Heart right ventricle (tissue), 16 donors: ENCODE results near the gene DCAF4. TPM values are rescaled to one million over a fixed set of nuclear protein-coding genes. Genes with fewer than 3 reads are reported as not detected.

Source experiments
- ATAC-seq, 8 donors: fragments of 200-7000 bp; cut with Tn5 transposase; one replicate each; pipeline ENCODE4 v1.9.1; 2020; ENCODE audit warnings: mild to moderate bottlenecking in 8 of 8, moderate library complexity in 8 of 8, moderate number of reproducible peaks in 1 of 8
- DNase-seq, 2 donors: peaks; one replicate each; pipeline ENCODE4 v3.0.0-alpha.2; 2020
- H3K27ac ChIP-seq, 10 donors: fragments of 200-600 bp; sonication (generic) in 2 of 10; one replicate each; pipeline versions ENCODE4 v1.5.0 to v1.8.0; 2020 to 2022; ENCODE audit warnings: mild to moderate bottlenecking in 3 of 10
- H3K27me3 ChIP-seq, 7 donors: fragments of 200-600 bp; one replicate each; pipeline ENCODE4 v1.8.0; 2021 to 2022; ENCODE audit warnings: mild to moderate bottlenecking in 2 of 7
- H3K36me3 ChIP-seq, 9 donors: fragments of 200-600 bp; sonication (generic) in 1 of 9; one replicate each; pipeline versions ENCODE4 v1.5.0 to v1.8.0; 2020 to 2022; ENCODE audit warnings: mild to moderate bottlenecking in 2 of 9
- H3K4me1 ChIP-seq, 9 donors: fragments of 200-600 bp; sonication (generic) in 1 of 9; one replicate each; pipeline versions ENCODE4 v1.5.0 to v1.8.0; 2020 to 2022; ENCODE audit warnings: mild to moderate bottlenecking in 4 of 9
- H3K4me3 ChIP-seq, 10 donors: fragments of 200-600 bp; sonication (generic) in 2 of 10; one replicate each; pipeline versions ENCODE4 v1.5.0 to v1.8.0; 2020 to 2022; ENCODE audit warnings: mild to moderate bottlenecking in 7 of 10, moderate library complexity in 2 of 10
- H3K9me3 ChIP-seq, 11 donors: fragments of 200-600 bp in 10 of 11; sonication (generic) in 2 of 11; one replicate each; pipeline versions ENCODE4 v1.5.0 to v1.8.0; 2013 to 2022; ENCODE audit warnings: mild to moderate bottlenecking in 2 of 11, control low read depth in 1 of 11, moderate library complexity in 1 of 11
- CTCF ChIP-seq, 9 donors: fragments of 200-600 bp; sonication (generic) in 2 of 9; IDR thresholded peaks; one replicate each; pipeline versions ENCODE4 v1.5.0 to v1.8.0; 2021 to 2022; ENCODE audit warnings: antibody characterized with exemption in 9 of 9, mild to moderate bottlenecking in 5 of 9, moderate library complexity in 1 of 9
- WGBS, 2 donors: extraction: QIAGEN DNeasy Blood & Tissue Kit; methylation state at CpG; one replicate each; pipeline ENCODE4 v1.1.7; 2013; ENCODE audit warnings: inconsistent platforms in 1 of 2; 5-methylcytosine and 5-hydroxymethylcytosine counted together
- intact Hi-C, 10 donors: fragments of 100-400 bp; cut with DNase I; formaldehyde crosslinking; loops; one replicate each; pipeline versions ENCODE4 v1.11.1 to v1.14.2; 2022
- polyA plus RNA-seq, 2 donors: library from polyadenylated mRNA; stranded (reverse); fragments of 200-250 nt; gene quantifications; one replicate each; pipeline ENCODE4 v1.2.3, GENCODE V29; 2013
- total RNA-seq, 10 donors: library from RNA; stranded (reverse); fragmentation: NEBNext Ultra II Directional in 3 of 10; extraction: Animal tissue kit (Norgen Biotek cat#: 25700) in 3 of 10; gene quantifications; one replicate each; pipeline versions ENCODE4 v1.2.1 to v1.2.4, GENCODE V29; 2021 to 2023
- donor health status: Arrhythmogenic right ventricular cardiomyopathy.
- donor health status: ischemic (EF 13 %, LVEDD 7.1; RV severe dilation, severe dysfunction).
- donor health status: healthy with polysubstance abuse.
- donor health status: DM: no; HTN: yes; CAD: no.
- donor health status: DM: no; HTN: no; CAD: no.
- donor health status: ischemic (EF 25% LVEDD 6.9; RV normal size, moderate dysfunction).
- donor health status: ischemic (EF 25% LVEDD 5.7; RV mildly dilated, moderate dysfunction).
- donor health status: healthy.
- donor health status: DM: yes; HTN: yes; CAD: no.
- donor health status: Ischemic cardiomyopathy.
- donor health status: ischemic (EF 35%, LVEDD 5.7; RV mildly dilated, moderate dysfunction).
- donor health status: nonischemic (EF 11% LVEDD 7.7; RV severe dilation, severe dysfunction).
- donor health status: DM: yes; HTN: yes; CAD: no.
- donor health status: PGD.
- donor health status: ischemic (EF 29% LVEDD 5.4; RV normal size, mild dysfunction).
- donor health status: nonischemic (EF 23%, LVEDD 6.1; RV moderate dilation, normal function).

DCAF4 gene
- total and polyA plus RNA-seq, 12 donors, result 2.2 to 8.9 (median 6.4) TPM

- DNase-seq (no peak), ATAC-seq (no peak)
- H3K27ac ChIP-seq, result no peak overlapping the region
- intact Hi-C loops, result loop anchor here in 8 of 10 donors (2.0 to 10.0 kb wide), 4 partner anchors 428 to 433 kb away; no protein-coding TSS in a partner anchor
- peaks cover 0 to 77% (median 16%) of the 10 kb centered on the region in 9 donors for H3K36me3 ChIP-seq
- H3K9me3 ChIP-seq, result no peaks in the 10 kb centered on the region
- H3K4me1 ChIP-seq, result no peaks in the 10 kb centered on the region
- H3K27me3 ChIP-seq, result no peaks in the 10 kb centered on the region
- WGBS, 2 donors, result 95 to 97% methylated on average over 13 of the region's 13 CpGs
- TF ChIP-seq CTCF (IDR thresholded peaks at IDR 0.05), result no peak
- H3K4me3 ChIP-seq, result no peak overlapping the region
Observed at GRCh38 chr14:72945356-72946027, 19.2 kb downstream of the DCAF4 start.

GRCh38 chr14:72946491-72946890 lies 20.2 kb downstream of the DCAF4 start:
- Histone ChIP-seq H3K27me3 (no peaks in the 10 kb centered on the region), H3K36me3 (peaks cover 0 to 76% (median 16%) of the 10 kb centered on the region in 9 donors), H3K27ac (no peak overlapping the region), H3K4me3 (no peak overlapping the region), H3K9me3 (no peaks in the 10 kb centered on the region), H3K4me1 (no peaks in the 10 kb centered on the region)
- intact Hi-C loops, result loop anchor here in 8 of 10 donors (2.0 to 10.0 kb wide), 4 partner anchors 429 to 434 kb away; no protein-coding TSS in a partner anchor
- DNase-seq (no peak), ATAC-seq (no peak)
- no peak for TF ChIP-seq CTCF (IDR thresholded peaks at IDR 0.05)
- WGBS, 2 donors, result 94 to 97% methylated on average over 8 of the region's 8 CpGs

- H3K4me3 ChIP-seq, result no peak overlapping the region
- intact Hi-C loops, result loop anchor here in 9 of 10 donors (2.0 to 10.0 kb wide), 4 partner anchors 430 to 435 kb away; no protein-coding TSS in a partner anchor
- H3K9me3 ChIP-seq, result no peaks in the 10 kb centered on the region
- H3K4me1 ChIP-seq, result no peaks in the 10 kb centered on the region
- peaks cover 0 to 75% (median 7%) of the 10 kb centered on the region in 9 donors for H3K36me3 ChIP-seq
- WGBS, 2 donors, result 92 to 95% methylated on average over 9 of the region's 9 CpGs
- H3K27ac ChIP-seq, result no peak overlapping the region
- DNase-seq, result no peak
- no peak for TF ChIP-seq CTCF (IDR thresholded peaks at IDR 0.05)
- ATAC-seq, result no peak
- H3K27me3 ChIP-seq, result no peaks in the 10 kb centered on the region
Observed at GRCh38 chr14:72947366-72948160, 21.3 kb downstream of the DCAF4 start.

GRCh38 chr14:72948481-72949138 lies 22.3 kb downstream of the DCAF4 start:
- peak in 3 of 8 donors; percentile 53 to 60 (median 53) for ATAC-seq
- Histone ChIP-seq H3K36me3 (peaks cover 0 to 70% (median 0%) of the 10 kb centered on the region in 9 donors), H3K27me3 (no peaks in the 10 kb centered on the region), H3K4me1 (no peaks in the 10 kb centered on the region), H3K4me3 (no peak overlapping the region), H3K9me3 (no peaks in the 10 kb centered on the region), H3K27ac (no peak overlapping the region)
- TF ChIP-seq CTCF (IDR thresholded peaks at IDR 0.05), result peak; percentile 75 to 92 (median 88)
- intact Hi-C loops, result loop anchor here in 8 of 10 donors (2.0 to 10.0 kb wide), 4 partner anchors 431 to 436 kb away; no protein-coding TSS in a partner anchor
- 41 to 43% methylated on average over 5 of the region's 5 CpGs for WGBS, 2 donors
- peak; percentile 58 to 62 for DNase-seq
